ENCODE measurements around the gene RGSL1.

The RGSL1 gene

GRCh38 chr1:182608236-182608635 lies 158.3 kb downstream of the RGSL1 start (continued):
- TF ChIP-seq CSRNP3 (CRISPR knock-in tag; IDR thresholded peaks at IDR 0.05) (no peak), TOX (CRISPR knock-in tag; IDR thresholded peaks at IDR 0.05; ENCODE audit: borderline replicate concordance) (no peak), PPARA (CRISPR knock-in tag; IDR thresholded peaks at IDR 0.05; ENCODE audit: borderline replicate concordance) (no peak), TSHZ2 (CRISPR knock-in tag; IDR thresholded peaks at IDR 0.05) (no peak)

- TF ChIP-seq BACH2 (CRISPR knock-in tag; IDR thresholded peaks at IDR 0.05; ENCODE audit: borderline replicate concordance) (no peak), TCF4 (CRISPR knock-in tag; IDR thresholded peaks at IDR 0.05; ENCODE audit: borderline replicate concordance) (no peak), ZC3H10 (CRISPR knock-in tag; IDR thresholded peaks at IDR 0.05) (no peak), OSR1 (CRISPR knock-in tag; IDR thresholded peaks at IDR 0.05) (no peak), GLIS3 (CRISPR knock-in tag; IDR thresholded peaks at IDR 0.05) (no peak), ZNF70 (CRISPR knock-in tag; IDR thresholded peaks at IDR 0.05) (no peak), RARB (CRISPR knock-in tag; IDR thresholded peaks at IDR 0.05) (no peak)
- no peak for ATAC-seq
These were observed 159.1 kb downstream of the RGSL1 start for GRCh38 chr1:182608845-182609610.

Data from SK-N-SH treated with all-trans-retinoic acid at 6 μM for 48 hours (cell line).